ENCODE results near the gene MYO7B.
A peak's percentile ranks its signal among the peaks of the same experiment; 100 is the strongest.

The MYO7B gene

GRCh38 chr2:127662937-127663565 lies 127.6 kb downstream of the MYO7B start:
- peaks cover 21% of the 10 kb centered on the region for H3K4me1 ChIP-seq
- H3K9ac ChIP-seq, result no peak overlapping the region
- H3K27me3 ChIP-seq, result peaks cover 45% of the 10 kb centered on the region
- peaks cover 33% of the 10 kb centered on the region for H3K9me3 ChIP-seq
- peaks cover 17% of the 10 kb centered on the region; the same call in 1 of the 2 replicates for H3K36me3 ChIP-seq
- H3K27ac ChIP-seq, result no peak overlapping the region
- H3K4me3 ChIP-seq, result no peak overlapping the region
- no peak for TF ChIP-seq Cebpa-rat (IDR thresholded peaks at IDR 0.05)
- no peak overlapping the region for H3K4me2 ChIP-seq
- H4K20me1 ChIP-seq, result peaks cover 33% of the 10 kb centered on the region

- Histone ChIP-seq H3K36me3 (peaks cover 17% of the 10 kb centered on the region; the same call in 1 of the 2 replicates), H3K27me3 (peaks cover 45% of the 10 kb centered on the region), H3K9me3 (peaks cover 37% of the 10 kb centered on the region), H3K27ac (no peak overlapping the region), H3K4me2 (no peak overlapping the region), H3K4me1 (peaks cover 16% of the 10 kb centered on the region), H3K9ac (no peak overlapping the region), H3K4me3 (no peak overlapping the region), H4K20me1 (peaks cover 33% of the 10 kb centered on the region)
- no peak for TF ChIP-seq Cebpa-rat (IDR thresholded peaks at IDR 0.05)
Measured at GRCh38 chr2:127663566-127664064, 128.1 kb downstream of the MYO7B start.

GRCh38 chr2:127664065-127664894 lies 128.8 kb downstream of the MYO7B start:
- no peak overlapping the region for H3K27ac ChIP-seq
- H3K9ac ChIP-seq, result no peak overlapping the region
- TF ChIP-seq Cebpa-rat (IDR thresholded peaks at IDR 0.05), result no peak
- H3K4me2 ChIP-seq, result no peak overlapping the region
- H3K9me3 ChIP-seq, result peaks cover 37% of the 10 kb centered on the region
- H3K27me3 ChIP-seq, result peaks cover 45% of the 10 kb centered on the region
- H3K36me3 ChIP-seq, result peaks cover 17% of the 10 kb centered on the region; the same call in 1 of the 2 replicates
- H3K4me1 ChIP-seq, result peaks cover 9% of the 10 kb centered on the region
- H4K20me1 ChIP-seq, result peaks cover 33% of the 10 kb centered on the region
- H3K4me3 ChIP-seq, result 0 out of 2 replicates have a peak overlapping the region, but pooled peaks have one; percentile 22

GRCh38 chr2:127664895-127665225 lies 129.4 kb downstream of the MYO7B start:
- H3K27me3 ChIP-seq, result peaks cover 45% of the 10 kb centered on the region
- TF ChIP-seq Cebpa-rat (IDR thresholded peaks at IDR 0.05), result no peak
- H3K4me2 ChIP-seq, result no peak overlapping the region
- H3K4me1 ChIP-seq, result peaks cover 3% of the 10 kb centered on the region
- H3K27ac ChIP-seq, result no peak overlapping the region
- H3K36me3 ChIP-seq, result peaks cover 17% of the 10 kb centered on the region; the same call in 1 of the 2 replicates
- H3K9ac ChIP-seq, result no peak overlapping the region
- 0 out of 2 replicates have a peak overlapping the region, but pooled peaks have one; percentile 22 for H3K4me3 ChIP-seq
- H3K9me3 ChIP-seq, result peaks cover 35% of the 10 kb centered on the region
- H4K20me1 ChIP-seq, result peaks cover 33% of the 10 kb centered on the region

GRCh38 chr2:127665267-127665893 lies 129.9 kb downstream of the MYO7B start:
- no peak for TF ChIP-seq Cebpa-rat (IDR thresholded peaks at IDR 0.05)
- Histone ChIP-seq H3K27me3 (peaks cover 45% of the 10 kb centered on the region), H3K9me3 (peaks cover 30% of the 10 kb centered on the region), H3K36me3 (peaks cover 13% of the 10 kb centered on the region; the same call in 1 of the 2 replicates), H3K4me3 (no peak overlapping the region), H3K4me2 (no peak overlapping the region), H3K27ac (no peak overlapping the region), H3K9ac (no peak overlapping the region), H4K20me1 (peaks cover 33% of the 10 kb centered on the region), H3K4me1 (no peaks in the 10 kb centered on the region)

GRCh38 chr2:127669056-127669455 lies 133.6 kb downstream of the MYO7B start:
- H3K36me3 ChIP-seq, result 0 out of 2 replicates have a peak, but pooled peaks cover 8% of the 10 kb centered on the region

GRCh38 chr2:127670055-127670956 lies 134.8 kb downstream of the MYO7B start:
- no peak overlapping the region for H3K27ac ChIP-seq
- H3K4me1 ChIP-seq, result peaks cover 18% of the 10 kb centered on the region
- peaks cover 9% of the 10 kb centered on the region for H3K9me3 ChIP-seq
- no peak for TF ChIP-seq Cebpa-rat (IDR thresholded peaks at IDR 0.05)
- H3K4me2 ChIP-seq, result no peak overlapping the region
- H3K4me3 ChIP-seq, result no peak overlapping the region
- no peak overlapping the region for H3K9ac ChIP-seq
- no peaks in the 10 kb centered on the region for H3K36me3 ChIP-seq
- H4K20me1 ChIP-seq, result peaks cover 41% of the 10 kb centered on the region
- peaks cover 44% of the 10 kb centered on the region for H3K27me3 ChIP-seq

More at GRCh38 chr2:127669056-127669455, 133.6 kb downstream of the MYO7B start:
- H3K4me3 ChIP-seq, result no peak overlapping the region
- H3K9me3 ChIP-seq, result peaks cover 22% of the 10 kb centered on the region
- peaks cover 46% of the 10 kb centered on the region for H3K27me3 ChIP-seq
- no peak overlapping the region for H3K4me2 ChIP-seq
- no peak for TF ChIP-seq Cebpa-rat (IDR thresholded peaks at IDR 0.05)
- H4K20me1 ChIP-seq, result peaks cover 46% of the 10 kb centered on the region
- no peak overlapping the region for H3K9ac ChIP-seq
- no peak overlapping the region for H3K27ac ChIP-seq
- H3K4me1 ChIP-seq, result peaks cover 10% of the 10 kb centered on the region

GRCh38 chr2:127670957-127671290 lies 135.4 kb downstream of the MYO7B start:
- TF ChIP-seq Cebpa-rat (IDR thresholded peaks at IDR 0.05), result no peak
- Histone ChIP-seq H3K4me3 (no peak overlapping the region), H3K27me3 (peaks cover 44% of the 10 kb centered on the region), H3K27ac (no peak overlapping the region), H3K36me3 (no peaks in the 10 kb centered on the region), H3K9me3 (peaks cover 4% of the 10 kb centered on the region; the same call in 1 of the 2 replicates), H3K4me1 (peaks cover 23% of the 10 kb centered on the region), H3K9ac (no peak overlapping the region), H4K20me1 (peaks cover 40% of the 10 kb centered on the region), H3K4me2 (no peak overlapping the region)

Data from BLaER1 (cell line).